Measurements from ENCODE around the gene KNCN.

KNCN gene

GRCh38 chr1:46506470-46507219, 44.8 kb downstream of the KNCN start:
- DNase-seq (ENCODE audit: low read depth in 2 of 2, low spot score in 1 of 2) = no peak

DNA sequence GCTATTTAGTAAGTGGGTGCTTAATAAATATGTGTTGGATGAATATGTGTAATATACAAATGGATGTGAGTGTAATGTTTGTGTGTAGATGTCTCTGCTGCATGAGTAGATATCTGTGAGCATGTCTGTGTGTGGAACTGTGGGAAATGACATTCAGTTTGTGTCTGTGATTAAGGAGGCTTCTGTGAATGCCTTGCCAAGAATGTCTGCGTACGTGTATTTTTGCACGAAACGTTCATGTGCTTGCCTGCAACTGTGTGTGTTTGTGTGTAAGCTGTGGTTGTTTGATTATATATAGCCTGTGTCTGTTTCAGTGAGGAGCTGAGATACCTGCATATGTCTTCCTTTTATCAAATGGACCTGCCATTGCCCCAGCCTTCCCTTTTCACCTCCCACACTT, 48.0 kb downstream of the KNCN start:
- DNase-seq (ENCODE audit: low read depth in 2 of 2, low spot score in 1 of 2) = no peak

- no peak for DNase-seq (ENCODE audit: low read depth in 2 of 2, low spot score in 1 of 2)
These were observed 49.9 kb downstream of the KNCN start for GRCh38 chr1:46501528-46501927.

DNA sequence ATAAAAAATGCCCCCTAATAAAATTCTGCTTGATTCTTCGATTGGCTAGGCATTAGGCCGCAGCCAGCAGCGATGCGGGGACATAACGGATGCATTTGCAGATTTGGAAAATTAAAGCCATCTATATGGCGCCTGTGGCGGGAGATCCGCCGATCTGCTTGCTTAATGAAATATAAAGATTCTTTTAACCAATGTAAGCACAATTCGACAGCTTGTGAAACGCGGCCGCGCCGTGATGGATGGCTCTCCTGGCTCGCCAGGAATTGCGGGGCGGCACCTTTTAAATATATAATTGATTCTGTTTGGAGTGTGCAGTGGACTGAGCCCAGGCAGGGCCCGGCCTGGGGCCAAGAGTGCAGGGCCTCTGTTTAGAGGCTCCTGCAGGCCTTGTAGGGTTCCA, 53.8 kb downstream of the KNCN start:
- no peak for DNase-seq (ENCODE audit: low read depth in 2 of 2, low spot score in 1 of 2)

- DNase-seq (ENCODE audit: low read depth in 2 of 2, low spot score in 1 of 2) = no peak
These were observed 54.4 kb downstream of the KNCN start for GRCh38 chr1:46497020-46497419.

DNA sequence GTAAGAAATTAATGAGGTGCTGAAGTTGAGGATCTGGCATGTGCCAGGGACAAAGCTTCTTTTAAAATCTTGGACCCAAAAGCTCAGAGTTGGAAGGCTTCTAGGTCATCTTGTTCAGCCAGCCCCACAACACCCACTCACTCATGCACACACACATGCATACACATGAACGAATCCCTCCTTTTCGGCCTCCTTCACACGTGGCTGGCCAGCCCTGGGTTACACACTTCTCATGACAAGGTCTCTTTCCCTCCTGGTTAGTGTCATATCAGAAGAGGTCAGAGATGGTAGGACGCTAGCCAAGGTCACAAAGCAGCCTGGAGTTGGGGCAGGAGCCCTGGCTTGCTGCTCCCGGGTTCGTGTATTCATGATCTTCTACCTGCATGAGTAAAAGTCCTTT, 54.9 kb downstream of the KNCN start:
- no peak for DNase-seq (ENCODE audit: low read depth in 2 of 2, low spot score in 1 of 2)

DNA sequence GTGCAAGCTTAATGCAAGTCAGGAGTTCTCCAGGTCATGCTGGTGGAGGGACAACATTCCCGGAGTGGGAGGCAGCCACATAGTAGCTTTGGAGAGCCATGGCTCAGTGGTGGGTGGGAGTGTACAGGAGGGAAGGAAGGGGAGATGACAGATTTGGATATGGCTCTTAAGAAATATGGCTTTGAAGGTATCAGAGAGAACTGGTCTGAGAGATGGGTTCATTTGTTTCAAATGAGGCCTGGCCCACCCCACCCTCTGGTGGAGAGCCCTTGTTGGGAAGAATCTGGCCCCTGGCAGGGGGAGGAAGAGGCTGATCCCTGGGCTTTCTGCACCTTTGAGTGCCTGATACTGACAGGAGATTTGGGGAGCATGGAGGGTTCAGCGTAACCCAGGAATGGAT, 55.7 kb downstream of the KNCN start:
- DNase-seq (ENCODE audit: low read depth in 2 of 2, low spot score in 1 of 2) = no peak
